Stimulated activated CD4-positive, alpha-beta T cell treated with anti-CD3 and anti-CD28 coated beads, Interleukin-2, amount 100 ng/mL, for 4 hours (primary cell): Measurements from ENCODE around the gene MYCBPAP.

ENCODE experiments used
- DNase-seq: peaks from one replicate; pipeline ENCODE4 v3.0.0-alpha.2; 2020; ENCODE audit warnings: low read depth

MYCBPAP gene

DNA sequence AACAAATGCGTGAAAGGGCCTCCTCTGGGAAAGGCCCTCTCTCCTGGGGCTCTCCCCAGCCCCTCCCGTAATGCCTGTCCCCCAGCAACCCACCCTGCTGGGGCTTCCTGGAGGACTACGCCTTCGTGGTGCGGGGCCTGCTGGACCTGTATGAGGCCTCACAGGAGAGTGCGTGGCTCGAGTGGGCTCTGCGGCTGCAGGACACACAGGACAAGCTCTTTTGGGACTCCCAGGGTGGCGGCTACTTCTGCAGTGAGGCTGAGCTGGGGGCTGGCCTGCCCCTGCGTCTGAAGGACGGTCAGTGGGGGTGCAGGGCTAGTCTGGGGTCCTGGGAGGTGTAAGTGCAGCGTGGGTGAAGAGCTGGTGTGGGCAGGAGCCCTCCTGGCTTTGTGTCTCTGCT lies 43.6 kb downstream of the MYCBPAP start:
- DNase-seq, result no peak

DNA sequence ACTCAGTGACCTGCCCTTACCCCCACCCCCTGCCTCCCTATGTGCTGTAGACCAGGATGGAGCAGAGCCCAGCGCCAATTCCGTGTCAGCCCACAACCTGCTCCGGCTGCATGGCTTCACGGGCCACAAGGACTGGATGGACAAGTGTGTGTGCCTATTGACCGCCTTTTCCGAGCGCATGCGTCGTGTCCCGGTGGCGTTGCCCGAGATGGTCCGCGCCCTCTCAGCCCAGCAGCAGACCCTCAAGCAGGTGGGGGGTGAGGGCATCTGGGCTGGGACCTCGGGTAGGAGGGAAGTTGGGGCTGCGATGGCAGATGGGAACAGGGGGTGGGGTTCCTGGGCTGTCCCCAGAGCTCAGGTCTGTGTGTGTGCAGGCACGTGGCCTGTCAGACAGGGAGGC lies 46.0 kb downstream of the MYCBPAP start:
- DNase-seq, result no peak

DNA sequence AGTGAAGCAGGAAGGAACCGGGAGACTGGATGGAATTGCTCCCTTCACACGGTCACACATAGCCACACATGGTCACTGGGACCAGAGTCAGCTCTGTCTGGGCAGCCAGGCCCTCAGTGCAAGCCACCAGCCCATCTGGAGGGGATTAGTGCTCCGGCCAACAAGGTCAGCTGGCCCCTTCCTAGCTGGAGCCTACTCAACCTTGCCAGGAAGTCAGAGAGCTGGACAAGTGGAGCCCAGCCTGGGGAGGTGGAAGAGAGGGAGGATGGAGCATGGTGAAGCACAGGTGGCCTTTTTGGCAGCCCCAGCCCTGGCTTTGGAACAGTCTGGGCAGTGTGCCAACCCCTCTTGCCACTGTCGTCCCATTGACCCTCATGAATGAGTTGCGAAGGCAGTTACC lies 48.6 kb downstream of the MYCBPAP start:
- no peak for DNase-seq

DNA sequence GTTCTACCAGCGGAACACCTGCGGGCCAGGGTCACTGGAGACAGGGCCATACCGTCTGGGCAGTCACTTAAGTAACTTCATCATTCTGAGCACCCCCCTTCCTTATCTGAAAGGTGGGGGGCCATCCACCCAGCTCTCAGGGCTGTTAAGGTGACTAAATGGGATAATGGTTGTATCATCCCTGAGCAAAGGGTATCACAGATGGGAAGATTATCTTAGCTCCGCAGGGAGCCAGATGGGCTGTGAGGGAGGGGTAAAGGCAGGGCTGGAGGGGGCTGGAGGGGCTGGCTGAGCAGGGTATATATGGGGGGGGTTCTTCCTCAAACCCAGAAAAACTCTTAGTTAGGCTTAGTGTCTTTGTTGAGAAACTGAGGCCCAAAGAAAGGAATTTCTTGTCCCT lies 49.4 kb downstream of the MYCBPAP start:
- DNase-seq, result no peak

DNA sequence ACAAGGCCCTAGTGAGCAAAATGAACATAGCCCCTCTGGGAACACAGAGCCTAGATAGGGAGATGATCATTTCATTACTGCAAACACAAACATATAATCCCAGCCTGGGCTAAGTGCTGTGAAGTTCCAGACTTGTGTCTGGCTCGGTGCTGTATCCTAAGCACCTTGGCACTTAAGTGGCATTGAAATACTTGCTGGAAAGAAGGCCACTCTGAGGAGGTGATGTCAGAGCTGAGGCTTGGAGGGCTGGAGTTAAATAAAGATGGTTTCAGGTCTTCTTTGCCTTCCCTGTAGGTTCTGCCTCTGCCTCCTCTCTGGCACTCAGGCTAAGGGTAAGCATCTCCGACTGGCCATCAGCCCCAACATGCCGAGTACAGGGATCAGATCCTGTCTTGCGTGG lies 49.9 kb downstream of the MYCBPAP start:
- DNase-seq, result no peak

DNA sequence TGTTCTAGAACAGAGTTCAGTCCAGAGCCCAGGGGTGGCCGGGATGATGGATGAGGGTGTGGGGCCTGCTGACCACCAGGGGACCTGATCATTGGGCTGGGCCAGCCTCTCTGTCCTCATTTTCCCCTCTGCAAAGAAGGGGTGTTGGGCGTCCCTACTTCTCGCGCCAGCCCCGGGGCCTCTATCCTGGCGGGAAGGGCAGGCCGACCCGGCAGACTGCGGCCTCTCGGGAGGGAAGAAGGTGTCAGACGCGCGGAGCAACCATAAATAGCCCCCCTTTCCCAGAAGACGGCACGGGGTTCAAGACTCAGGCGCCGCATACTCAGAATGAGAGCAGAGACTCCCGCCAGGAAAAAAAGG lies 50.3 kb downstream of the MYCBPAP start:
- DNase-seq, result no peak

DNA sequence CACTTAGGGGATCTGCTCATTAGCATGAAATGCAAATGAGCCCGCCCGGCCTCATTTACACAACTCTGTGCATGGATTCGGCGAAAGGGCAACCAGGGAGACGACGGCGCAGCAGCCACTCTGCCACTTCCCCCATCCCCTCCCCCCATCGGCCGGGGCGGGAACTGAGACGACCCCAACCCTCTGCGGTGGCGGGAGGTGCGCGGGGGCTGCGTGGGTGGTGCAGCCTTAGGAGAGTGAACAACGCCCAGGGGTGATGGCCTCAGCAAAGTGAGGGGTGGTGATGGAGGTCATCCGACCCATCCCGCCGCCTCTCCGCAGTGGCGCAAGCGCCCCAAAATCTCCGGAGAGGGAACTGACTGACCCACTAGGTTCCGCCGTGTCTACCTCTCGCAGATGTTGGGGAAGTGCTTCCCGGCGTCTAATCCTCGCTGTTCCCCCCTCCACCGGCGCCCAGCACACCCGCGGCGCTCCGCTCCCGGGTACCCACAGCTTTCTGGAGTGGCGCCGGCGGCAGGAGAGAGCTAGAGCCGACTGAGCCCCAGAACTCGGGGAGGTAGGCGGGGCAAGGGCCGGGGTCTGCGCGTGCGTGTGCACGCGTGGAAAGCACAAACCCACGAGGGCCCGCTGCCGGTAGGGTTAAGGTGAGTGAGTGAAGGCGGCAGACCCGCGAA lies 50.8 kb downstream of the MYCBPAP start:
- DNase-seq, result no peak

DNA sequence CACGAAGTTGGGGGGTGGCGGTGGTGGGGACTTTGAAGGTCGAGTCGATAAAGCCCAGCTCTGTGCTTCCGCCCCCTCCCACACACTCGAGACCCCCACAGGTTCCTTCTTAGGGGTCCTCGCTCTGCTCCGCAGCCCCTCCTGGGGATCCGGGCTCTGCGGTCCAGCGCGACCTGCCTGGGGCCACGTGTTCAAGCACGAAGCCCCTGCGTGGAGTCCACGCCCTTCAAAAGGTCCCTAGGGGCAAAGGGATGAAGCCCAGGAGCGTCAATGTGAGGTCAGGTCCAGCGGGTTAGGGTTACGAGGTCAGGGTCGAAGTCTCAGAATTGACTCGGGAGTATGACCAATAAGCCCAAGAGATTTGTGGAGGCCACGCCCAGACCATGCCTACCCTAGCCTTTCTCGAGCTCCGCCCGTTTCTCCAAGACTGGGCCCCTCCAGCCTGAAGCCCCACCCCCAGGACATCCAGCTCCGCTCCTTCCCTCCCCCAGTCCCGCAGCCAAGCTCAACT lies 51.5 kb downstream of the MYCBPAP start:
- DNase-seq, result no peak

DNA sequence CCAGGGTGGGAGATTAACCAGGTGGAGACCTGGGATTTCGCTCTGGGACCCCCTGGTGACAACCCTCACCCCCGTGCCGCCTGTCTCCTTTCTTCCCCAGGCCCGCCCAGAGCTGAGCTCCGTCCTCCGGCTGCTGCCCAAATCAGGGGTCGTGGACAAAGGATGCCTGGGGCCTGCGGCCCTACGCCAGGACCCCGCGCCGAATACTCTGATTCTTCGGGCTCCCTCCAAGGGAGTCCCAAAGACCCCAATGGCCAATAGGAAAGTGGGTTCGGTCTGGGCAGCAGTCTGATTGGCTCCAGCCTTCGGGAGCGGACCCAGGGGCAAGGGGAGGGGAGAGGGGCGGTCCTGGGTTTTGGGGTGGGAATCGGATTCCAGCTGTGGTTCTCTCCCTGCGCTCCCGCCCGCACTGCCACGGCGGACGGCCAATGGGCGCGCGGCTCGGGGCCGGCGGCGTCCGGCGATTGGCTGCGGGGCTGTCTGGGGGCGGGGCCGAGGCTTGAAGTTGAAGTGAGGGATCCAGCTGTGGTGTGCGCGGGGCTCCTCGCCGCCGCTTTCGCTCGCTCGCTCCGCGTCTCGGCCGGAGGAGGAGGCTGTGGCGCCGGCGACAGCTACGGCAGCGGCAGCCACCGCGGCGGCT lies 52.1 kb downstream of the MYCBPAP start, which contains the start of gene CACNA1G:
TSS of gene CACNA1G (plus strand) at position 531 of the 640 bp plus-strand sequence. CDS start 745 bp downstream, outside the sequence.
- peak; percentile 75 for DNase-seq

DNA sequence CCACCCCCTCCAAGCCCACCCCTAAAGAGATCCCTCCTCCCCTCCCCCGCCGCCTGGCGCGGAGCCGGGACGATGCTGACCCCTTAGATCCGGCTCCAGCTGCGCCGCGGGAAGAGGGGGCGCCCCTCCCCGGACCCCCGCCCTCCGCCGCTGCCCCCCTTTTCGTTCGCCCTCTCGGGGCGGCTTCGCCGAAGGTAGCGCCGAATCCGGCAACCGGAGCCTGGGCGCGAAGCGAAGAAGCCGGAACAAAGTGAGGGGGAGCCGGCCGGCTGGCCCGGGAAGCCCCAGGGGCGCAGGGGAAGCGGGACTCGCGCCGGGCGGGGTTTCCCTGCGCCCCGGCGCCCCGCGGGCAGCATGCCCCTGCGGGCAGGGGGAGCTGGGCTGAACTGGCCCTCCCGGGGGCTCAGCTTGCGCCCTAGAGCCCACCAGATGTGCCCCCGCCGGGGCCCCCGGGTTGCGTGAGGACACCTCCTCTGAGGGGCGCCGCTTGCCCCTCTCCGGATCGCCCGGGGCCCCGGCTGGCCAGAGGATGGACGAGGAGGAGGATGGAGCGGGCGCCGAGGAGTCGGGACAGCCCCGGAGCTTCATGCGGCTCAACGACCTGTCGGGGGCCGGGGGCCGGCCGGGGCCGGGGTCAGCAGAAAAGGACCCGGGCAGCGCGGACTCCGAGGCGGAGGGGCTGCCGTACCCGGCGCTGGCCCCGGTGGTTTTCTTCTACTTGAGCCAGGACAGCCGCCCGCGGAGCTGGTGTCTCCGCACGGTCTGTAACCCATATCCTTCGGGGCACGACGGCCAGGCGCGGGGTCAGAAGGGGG lies 52.9 kb downstream of the MYCBPAP start:
- DNase-seq, result no peak

DNA sequence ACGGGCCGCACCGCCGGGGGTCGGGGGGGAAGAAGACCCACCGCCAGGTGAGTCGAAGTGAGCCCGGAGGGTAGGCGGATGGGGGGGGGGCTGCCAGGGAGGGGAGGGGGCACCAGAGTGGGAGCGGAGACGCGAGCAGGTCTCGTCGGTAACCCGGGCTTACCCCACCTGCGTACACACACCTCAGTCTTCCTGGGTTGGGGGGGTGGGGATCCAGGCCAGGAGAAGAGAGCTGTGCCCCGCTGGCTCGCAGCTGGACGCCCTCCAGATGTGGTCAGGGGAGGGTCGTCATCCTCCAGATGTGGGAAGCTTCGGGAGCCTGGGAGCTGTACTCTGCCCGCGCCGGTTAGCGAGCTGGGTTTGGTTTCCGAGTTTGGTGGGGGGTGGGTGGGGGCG lies 53.5 kb downstream of the MYCBPAP start:
- DNase-seq, result no peak

DNA sequence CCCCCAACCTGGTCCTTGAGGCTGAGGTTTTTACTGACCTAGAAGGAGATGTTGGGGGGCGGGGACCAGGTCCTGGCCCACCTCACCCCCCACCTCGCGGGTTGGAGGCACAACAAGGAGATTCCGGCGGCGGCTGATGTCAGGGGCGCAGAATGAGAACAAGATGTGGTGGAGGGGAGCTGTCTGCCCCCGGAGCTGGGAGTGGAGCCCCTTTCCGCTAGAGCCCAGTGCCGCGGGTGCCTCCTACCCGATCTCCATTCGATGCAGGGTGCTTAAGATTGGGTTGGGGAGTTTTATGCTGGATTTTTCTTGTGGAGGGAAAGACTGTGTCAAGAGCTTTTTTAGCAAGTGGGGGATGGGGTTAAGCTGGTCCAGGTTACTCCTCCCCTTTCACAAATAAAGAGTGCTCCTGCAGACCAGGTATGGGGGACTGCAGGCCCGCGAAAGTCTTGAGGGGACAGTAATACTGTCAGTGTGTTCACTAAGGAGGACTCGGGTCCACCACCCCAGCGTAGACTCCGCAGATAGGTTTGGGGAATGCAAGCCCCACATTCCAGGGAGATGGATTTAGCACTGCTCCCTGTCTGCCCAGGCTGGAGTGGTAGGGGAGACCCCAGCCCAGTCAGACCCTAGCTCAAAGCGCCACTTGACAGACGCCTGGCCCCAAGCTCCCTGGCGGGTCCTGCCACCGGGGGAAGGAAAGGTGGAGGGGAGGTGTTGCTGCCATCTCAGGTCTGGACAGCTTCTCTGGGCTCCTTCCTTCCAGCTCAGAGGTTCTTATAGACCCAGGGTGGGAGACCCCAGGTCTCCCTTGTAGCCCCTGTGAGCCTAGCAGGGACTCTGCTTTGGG lies 54.2 kb downstream of the MYCBPAP start:
- DNase-seq, result no peak

DNA sequence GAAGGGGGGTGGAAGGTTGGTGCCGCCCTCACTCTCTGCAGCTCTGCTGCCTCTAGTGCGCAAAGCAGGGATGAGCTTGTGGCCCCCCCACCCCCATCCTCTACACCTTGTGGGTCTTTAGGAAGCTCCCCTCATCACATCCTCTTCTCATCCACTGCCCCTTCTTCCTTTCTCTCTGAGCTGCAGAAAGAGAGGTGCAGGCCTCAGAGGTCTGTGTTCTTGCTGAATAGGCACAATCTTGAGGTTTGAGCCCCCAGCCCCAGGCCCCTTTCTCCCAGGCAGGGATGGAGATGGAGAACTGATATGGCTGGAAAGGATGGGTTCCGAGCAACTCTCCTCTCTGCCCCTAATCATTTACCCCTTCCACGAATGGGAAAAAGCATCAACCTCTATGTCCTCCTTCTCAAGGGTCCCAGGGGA lies 54.9 kb downstream of the MYCBPAP start:
- DNase-seq, result no peak

DNA sequence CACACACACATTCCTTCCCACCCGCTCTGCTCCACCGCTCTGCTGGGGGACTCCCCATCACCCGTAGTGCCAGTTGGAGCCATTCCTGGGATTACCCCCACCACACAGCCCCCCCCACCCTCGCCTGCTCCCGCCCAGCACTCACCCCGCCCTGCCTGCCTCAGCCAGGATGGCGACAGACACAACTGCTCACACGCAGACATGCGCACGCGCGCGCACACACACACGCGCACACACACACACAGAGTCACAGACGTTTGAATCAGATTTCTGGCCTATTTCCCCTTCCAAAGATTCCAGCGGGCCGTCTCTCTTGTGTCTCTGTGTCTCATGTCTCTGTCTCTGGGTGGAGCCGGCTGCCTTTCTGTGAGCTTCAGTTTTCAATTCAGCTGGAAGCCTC lies 56.7 kb downstream of the MYCBPAP start:
- DNase-seq, result no peak

DNA sequence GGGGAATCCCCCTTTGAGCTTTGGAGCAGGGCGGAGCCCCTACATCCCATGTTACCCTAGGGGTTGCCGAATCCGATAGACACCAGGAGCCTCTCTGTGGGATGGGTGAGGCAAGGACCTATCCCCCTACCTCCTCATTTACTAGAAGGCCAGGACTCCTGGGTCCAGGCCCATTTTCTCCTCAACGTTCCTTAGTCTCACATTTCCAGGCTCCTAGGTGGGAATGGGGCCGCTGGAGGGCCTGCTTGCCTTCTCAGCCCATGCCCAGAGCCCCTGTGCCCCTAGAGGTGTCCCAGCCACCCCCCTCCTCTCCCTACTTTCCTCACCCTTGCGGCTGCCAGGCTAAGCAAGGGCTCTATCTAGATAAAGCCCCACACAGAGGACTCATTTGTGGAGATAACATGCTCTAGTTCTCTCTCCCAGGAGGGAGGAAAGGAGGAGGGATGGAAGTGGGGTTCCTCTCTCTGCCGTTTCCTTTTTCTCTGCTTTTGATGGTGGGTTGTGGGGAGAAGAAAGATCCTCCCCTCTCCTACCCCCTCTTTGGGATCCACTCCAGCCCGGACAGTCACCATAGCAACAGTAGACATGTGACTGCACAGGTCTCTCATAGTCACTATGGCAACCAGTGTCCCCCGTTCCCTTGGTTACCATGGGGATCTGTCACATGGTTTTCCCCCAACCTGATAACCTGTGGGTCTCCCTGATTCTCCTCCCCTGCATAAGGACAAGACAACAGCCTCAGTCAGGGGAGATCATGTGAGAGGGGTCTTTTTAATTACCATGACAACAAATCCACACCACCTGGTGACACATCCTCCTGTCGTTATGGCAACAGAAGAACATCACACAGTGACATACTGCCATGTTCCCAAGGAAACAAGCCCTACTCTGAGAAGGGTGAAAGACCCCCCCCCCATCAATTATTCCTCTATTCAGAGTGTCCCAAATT lies 57.4 kb downstream of the MYCBPAP start:
- DNase-seq, result no peak

DNA sequence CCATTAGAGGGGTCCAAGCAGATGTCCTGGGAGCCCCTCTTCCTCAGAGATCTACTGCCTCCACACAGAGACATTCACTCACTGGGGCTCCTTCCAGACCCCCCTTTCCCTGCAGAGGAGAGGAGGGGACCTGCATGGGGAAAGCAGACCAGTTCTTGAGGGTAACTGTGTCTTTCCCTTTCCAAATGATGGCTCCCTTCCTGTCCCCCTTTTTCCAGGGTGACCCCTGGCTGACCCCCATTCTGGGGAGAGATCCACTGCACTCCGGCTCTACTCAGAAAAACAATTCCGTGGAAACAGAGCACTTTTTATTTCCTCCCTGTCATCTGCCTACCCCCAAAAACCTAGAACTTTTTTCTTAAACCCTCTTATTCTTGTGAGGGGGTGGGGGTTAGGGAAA lies 58.6 kb downstream of the MYCBPAP start:
- no peak for DNase-seq

DNA sequence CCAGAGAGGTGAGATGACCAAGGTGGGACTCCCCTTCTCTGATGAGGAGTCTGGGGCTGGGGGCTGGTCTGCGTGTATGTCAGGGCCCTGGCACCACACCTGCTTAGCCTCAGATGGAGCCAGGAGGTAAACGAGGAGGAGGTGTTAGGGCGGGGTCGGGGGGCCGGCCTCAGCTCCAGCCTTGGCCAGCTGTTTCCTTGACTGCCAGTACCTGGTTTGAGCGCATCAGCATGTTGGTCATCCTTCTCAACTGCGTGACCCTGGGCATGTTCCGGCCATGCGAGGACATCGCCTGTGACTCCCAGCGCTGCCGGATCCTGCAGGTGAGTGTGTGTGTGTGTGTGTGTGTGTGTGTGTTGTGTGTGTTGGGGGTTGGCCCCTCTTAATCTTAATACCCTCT lies 60.4 kb downstream of the MYCBPAP start:
- DNase-seq, result no peak

DNA sequence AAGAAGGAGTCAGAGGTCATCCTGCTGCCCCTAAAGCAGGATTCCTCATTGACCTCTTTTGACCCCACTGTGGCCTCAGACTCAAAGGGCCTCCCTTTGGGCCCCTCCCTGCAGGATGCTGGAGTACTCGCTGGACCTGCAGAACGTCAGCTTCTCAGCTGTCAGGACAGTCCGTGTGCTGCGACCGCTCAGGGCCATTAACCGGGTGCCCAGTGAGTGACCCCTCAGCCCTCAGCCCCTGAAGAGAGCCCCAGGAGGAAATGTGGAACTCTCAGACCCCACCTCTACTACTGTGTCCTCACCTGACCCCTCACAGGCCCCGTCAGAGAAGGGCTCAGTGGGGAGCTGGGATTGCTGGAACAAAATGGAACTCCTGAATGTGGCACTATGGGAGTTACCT lies 61.4 kb downstream of the MYCBPAP start:
- no peak for DNase-seq

DNA sequence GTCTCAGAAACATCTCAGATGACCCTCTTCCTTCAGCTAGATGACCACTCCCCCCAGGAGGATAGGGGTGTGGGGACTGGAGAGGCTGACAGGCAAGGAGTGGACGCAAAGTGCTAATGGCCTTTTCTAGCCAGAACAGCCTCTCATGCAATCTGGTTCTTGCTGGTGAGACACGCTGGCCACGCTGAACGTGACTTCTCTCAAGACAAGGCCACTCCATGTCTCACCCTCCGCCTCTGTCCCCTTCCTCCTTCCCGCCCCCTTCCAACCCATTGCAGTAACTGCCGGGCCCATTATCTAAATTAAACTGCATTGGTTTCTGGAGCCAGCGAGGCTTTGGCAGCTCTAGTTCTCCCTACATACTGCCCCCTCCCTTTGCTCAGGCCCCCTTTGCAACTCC lies 61.8 kb downstream of the MYCBPAP start:
- no peak for DNase-seq

DNA sequence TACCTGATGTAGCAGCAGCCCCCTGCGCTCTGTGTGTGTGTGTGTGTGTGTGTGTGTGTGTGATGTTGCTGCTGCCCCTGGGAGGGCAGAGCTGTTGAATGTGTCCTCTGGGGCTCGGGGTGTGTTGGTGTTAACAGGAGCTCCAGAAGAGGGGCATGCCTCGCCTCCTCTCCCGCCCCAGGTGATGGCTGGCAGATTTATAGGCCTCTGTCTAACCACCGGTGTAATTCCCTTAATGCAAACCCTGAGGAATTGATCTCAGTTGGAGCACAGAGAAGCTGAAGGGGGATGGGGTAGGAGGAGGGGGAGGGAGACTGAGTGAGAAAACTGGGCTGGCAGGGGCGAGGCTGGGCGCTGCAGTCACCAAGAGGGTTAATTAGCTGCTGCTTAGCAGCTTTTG lies 62.3 kb downstream of the MYCBPAP start:
- no peak for DNase-seq

DNA sequence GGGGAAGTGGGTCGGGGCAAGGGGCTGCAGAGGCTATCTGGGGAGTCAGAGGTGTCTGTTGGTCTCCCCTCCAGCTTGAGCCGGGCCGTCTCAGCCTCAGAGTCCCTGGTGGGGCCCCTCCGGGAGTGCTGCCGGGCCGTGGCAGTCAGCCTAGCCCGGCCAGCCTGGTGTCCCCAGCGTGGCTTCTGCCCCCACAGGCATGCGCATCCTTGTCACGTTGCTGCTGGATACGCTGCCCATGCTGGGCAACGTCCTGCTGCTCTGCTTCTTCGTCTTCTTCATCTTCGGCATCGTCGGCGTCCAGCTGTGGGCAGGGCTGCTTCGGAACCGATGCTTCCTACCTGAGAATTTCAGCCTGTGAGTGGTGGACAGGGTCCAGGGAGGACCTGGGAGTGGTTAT lies 63.4 kb downstream of the MYCBPAP start:
- no peak for DNase-seq
